ENCODE results near the gene ALG3. TPM values are rescaled to one million over a fixed set of nuclear protein-coding genes. Genes with fewer than 3 reads are reported as not detected.

The ALG3 gene
- total and polyA plus RNA-seq, 2 experiments from 2014 or later, result 52.7 to 94.2 TPM

GRCh38 chr3:184222521-184222920 is 26.2 kb downstream of the ALG3 start:
- Histone ChIP-seq H3K36me3 (ENCODE audit: low read depth) (no peaks in the 10 kb centered on the region), H3K27ac (no peak overlapping the region), H3K9me3 (ENCODE audit: low read depth) (no peaks in the 10 kb centered on the region), H3K27me3 (replicated peaks; ENCODE audit: insufficient read depth) (peaks cover 13% of the 10 kb centered on the region), H2AFZ (no peak overlapping the region), H3K9ac (no peak overlapping the region), H4K20me1 (ENCODE audit: insufficient read depth) (no peaks in the 10 kb centered on the region), H3K4me2 (ENCODE audit: unreplicated experiment) (no peak overlapping the region), H3K79me2 (ENCODE audit: insufficient read depth) (no peaks in the 10 kb centered on the region), H3K4me3 (no peak overlapping the region), H3K9me2 (ENCODE audit: insufficient read depth) (no peaks in the 10 kb centered on the region), H3K4me1 (ENCODE audit: insufficient read depth) (no peaks in the 10 kb centered on the region), H3F3A (ENCODE audit: insufficient read depth) (no peaks in the 10 kb centered on the region)
- TF ChIP-seq EZH2 (IDR thresholded peaks at IDR 0.05; ENCODE audit: insufficient read depth, poor library complexity, severe bottlenecking), result no peak
- TF ChIP-seq EZH2phosphoT487 (IDR thresholded peaks at IDR 0.05; ENCODE audit: insufficient read depth, low read depth), result no peak
- in situ Hi-C loops (cut with MboI), result no loop called here
- no peak for DNase-seq
- 72 to 77% methylated on average over 3 of the region's 3 CpGs for WGBS, 2 experiments (ENCODE audit: low coverage in 1 of 2, low lambda C conversion rate in 2 of 2, missing lambda C conversion rate in 2 of 2)

- H3K4me1 ChIP-seq (ENCODE audit: insufficient read depth), result no peaks in the 10 kb centered on the region
- no peak for DNase-seq
- no peaks in the 10 kb centered on the region for H3F3A ChIP-seq (ENCODE audit: insufficient read depth)
- H3K36me3 ChIP-seq (ENCODE audit: low read depth), result no peaks in the 10 kb centered on the region
- no peak overlapping the region for H3K27ac ChIP-seq
- TF ChIP-seq EZH2phosphoT487 (IDR thresholded peaks at IDR 0.05; ENCODE audit: insufficient read depth, low read depth) (no peak), EZH2 (IDR thresholded peaks at IDR 0.05; ENCODE audit: insufficient read depth, poor library complexity, severe bottlenecking) (no peak)
- in situ Hi-C loops (cut with MboI), result no loop called here
- H3K79me2 ChIP-seq (ENCODE audit: insufficient read depth), result no peaks in the 10 kb centered on the region
- no peak overlapping the region for H2AFZ ChIP-seq
- H3K27me3 ChIP-seq (replicated peaks; ENCODE audit: insufficient read depth), result no peaks in the 10 kb centered on the region
- no peak overlapping the region for H3K4me2 ChIP-seq (ENCODE audit: unreplicated experiment)
- no peaks in the 10 kb centered on the region for H4K20me1 ChIP-seq (ENCODE audit: insufficient read depth)
- no peaks in the 10 kb centered on the region for H3K9me3 ChIP-seq (ENCODE audit: low read depth)
- no peaks in the 10 kb centered on the region for H3K9me2 ChIP-seq (ENCODE audit: insufficient read depth)
- H3K9ac ChIP-seq, result no peak overlapping the region
- no peak overlapping the region for H3K4me3 ChIP-seq
- 28 to 31% methylated on average over 4 of the region's 4 CpGs for WGBS, 2 experiments (ENCODE audit: low coverage in 1 of 2, low lambda C conversion rate in 2 of 2, missing lambda C conversion rate in 2 of 2)
Measured at GRCh38 chr3:184218814-184219213, 29.9 kb downstream of the ALG3 start.

GRCh38 chr3:184211718-184212117 is 37.0 kb downstream of the ALG3 start:
- Histone ChIP-seq H3K79me2 (ENCODE audit: insufficient read depth) (no peaks in the 10 kb centered on the region), H3K4me2 (ENCODE audit: unreplicated experiment) (no peak overlapping the region), H3F3A (ENCODE audit: insufficient read depth) (no peaks in the 10 kb centered on the region), H3K36me3 (ENCODE audit: low read depth) (no peaks in the 10 kb centered on the region), H3K9me2 (ENCODE audit: insufficient read depth) (no peaks in the 10 kb centered on the region), H3K9ac (no peak overlapping the region), H3K27me3 (replicated peaks; ENCODE audit: insufficient read depth) (peaks cover 6% of the 10 kb centered on the region; the same call in 1 of the 2 replicates), H3K9me3 (ENCODE audit: low read depth) (no peaks in the 10 kb centered on the region), H2AFZ (no peak overlapping the region), H3K4me3 (no peak overlapping the region), H3K27ac (no peak overlapping the region), H4K20me1 (ENCODE audit: insufficient read depth) (no peaks in the 10 kb centered on the region), H3K4me1 (ENCODE audit: insufficient read depth) (no peaks in the 10 kb centered on the region)
- TF ChIP-seq EZH2 (IDR thresholded peaks at IDR 0.05; ENCODE audit: insufficient read depth, poor library complexity, severe bottlenecking), result no peak
- TF ChIP-seq EZH2phosphoT487 (IDR thresholded peaks at IDR 0.05; ENCODE audit: insufficient read depth, low read depth), result no peak
- no peak for DNase-seq
- 24 to 26% methylated on average over 5 of the region's 5 CpGs for WGBS, 2 experiments (ENCODE audit: low coverage in 1 of 2, low lambda C conversion rate in 2 of 2, missing lambda C conversion rate in 2 of 2)
- in situ Hi-C loops (cut with MboI), result no loop called here

- H3K79me2 ChIP-seq (ENCODE audit: insufficient read depth), result no peaks in the 10 kb centered on the region
- H3K9ac ChIP-seq, result no peak overlapping the region
- no peak overlapping the region for H3K4me2 ChIP-seq (ENCODE audit: unreplicated experiment)
- H4K20me1 ChIP-seq (ENCODE audit: insufficient read depth), result no peaks in the 10 kb centered on the region
- H3K9me3 ChIP-seq (ENCODE audit: low read depth), result no peaks in the 10 kb centered on the region
- no peak for DNase-seq
- H2AFZ ChIP-seq, result no peak overlapping the region
- H3K4me1 ChIP-seq (ENCODE audit: insufficient read depth), result no peaks in the 10 kb centered on the region
- no peaks in the 10 kb centered on the region for H3K36me3 ChIP-seq (ENCODE audit: low read depth)
- 71 to 72% methylated on average over 5 of the region's 5 CpGs for WGBS, 2 experiments (ENCODE audit: low coverage in 1 of 2, low lambda C conversion rate in 2 of 2, missing lambda C conversion rate in 2 of 2)
- H3K4me3 ChIP-seq, result no peak overlapping the region
- no peaks in the 10 kb centered on the region for H3K9me2 ChIP-seq (ENCODE audit: insufficient read depth)
- no peak for TF ChIP-seq EZH2phosphoT487 (IDR thresholded peaks at IDR 0.05; ENCODE audit: insufficient read depth, low read depth)
- TF ChIP-seq EZH2 (IDR thresholded peaks at IDR 0.05; ENCODE audit: insufficient read depth, poor library complexity, severe bottlenecking), result no peak
- H3K27me3 ChIP-seq (replicated peaks; ENCODE audit: insufficient read depth), result peaks cover 10% of the 10 kb centered on the region; the same call in 1 of the 2 replicates
- H3F3A ChIP-seq (ENCODE audit: insufficient read depth), result no peaks in the 10 kb centered on the region
- in situ Hi-C loops (cut with MboI), result no loop called here
- H3K27ac ChIP-seq, result no peak overlapping the region
Measured at GRCh38 chr3:184211297-184211696, 37.5 kb downstream of the ALG3 start.

Measured in GM23248 (cell line).